Stimulated activated CD8-positive, alpha-beta memory T cell treated with anti-CD3 and anti-CD28 coated beads, Interleukin-15, amount 100 ng/mL, for 24 hours (primary cell): ENCODE measurements around the gene KRTAP29-1.
"Not testable (repeated sequence)": the region's sequence is repeated elsewhere in the genome, so short reads cannot be mapped to it uniquely, and the experiment has no call there.

ENCODE experiments used
- DNase-seq: peaks from one replicate; pipeline ENCODE4 v3.0.0-alpha.2; 2020; ENCODE audit warnings: low read depth

The KRTAP29-1 gene, protein sequence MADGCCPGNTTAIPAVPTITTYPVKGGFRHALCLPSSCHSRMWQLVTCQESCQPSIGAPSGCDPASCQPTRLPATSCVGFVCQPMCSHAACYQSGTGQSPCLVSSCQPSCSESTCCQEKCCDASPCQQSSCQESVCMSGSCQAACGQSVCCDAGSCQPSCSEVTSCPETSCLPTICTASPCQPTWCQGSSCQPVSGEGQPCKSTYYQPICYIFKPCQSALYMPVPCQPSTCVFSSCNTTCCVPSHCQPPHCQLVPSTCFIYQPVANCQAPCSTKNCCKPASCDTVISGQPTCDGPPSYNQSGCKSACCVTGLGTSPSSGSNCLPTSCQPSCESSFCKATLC

DNA sequence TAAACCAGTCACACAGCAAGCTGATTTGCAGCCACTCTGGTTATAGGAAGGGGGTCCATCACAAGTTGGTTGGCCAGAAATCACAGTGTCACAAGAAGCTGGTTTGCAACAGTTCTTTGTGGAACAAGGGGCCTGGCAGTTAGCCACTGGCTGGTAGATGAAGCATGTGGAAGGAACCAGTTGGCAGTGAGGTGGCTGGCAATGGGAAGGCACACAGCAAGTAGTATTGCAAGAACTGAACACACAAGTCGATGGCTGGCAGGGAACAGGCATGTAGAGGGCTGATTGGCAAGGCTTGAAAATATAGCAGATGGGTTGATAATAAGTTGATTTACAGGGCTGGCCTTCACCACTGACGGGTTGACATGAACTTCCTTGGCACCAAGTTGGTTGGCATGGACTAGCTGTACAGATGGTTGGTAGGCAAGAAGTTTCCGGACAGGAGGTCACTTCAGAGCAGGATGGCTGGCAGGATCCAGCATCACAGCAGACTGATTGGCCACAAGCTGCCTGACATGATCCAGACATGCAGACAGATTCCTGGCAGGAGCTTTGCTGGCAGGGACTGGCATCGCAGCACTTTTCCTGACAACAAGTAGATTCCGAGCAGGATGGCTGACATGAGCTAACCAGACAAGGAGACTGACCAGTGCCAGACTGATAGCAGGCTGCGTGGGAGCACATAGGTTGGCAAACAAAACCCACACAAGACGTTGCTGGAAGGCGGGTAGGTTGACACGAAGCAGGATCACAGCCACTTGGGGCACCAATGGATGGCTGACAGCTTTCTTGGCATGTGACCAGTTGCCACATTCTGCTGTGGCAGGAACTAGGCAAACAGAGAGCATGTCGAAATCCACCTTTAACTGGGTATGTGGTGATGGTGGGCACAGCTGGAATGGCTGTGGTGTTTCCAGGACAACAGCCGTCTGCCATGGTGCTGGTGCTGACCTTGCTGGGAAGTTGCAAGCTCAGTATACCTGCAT lies at the start of gene KRTAP29-1:
TSS of gene KRTAP29-1 (minus strand) at position 936 of the 986 bp plus-strand sequence. CDS start at position 936, 0 bp downstream.
- no peak for DNase-seq

DNA sequence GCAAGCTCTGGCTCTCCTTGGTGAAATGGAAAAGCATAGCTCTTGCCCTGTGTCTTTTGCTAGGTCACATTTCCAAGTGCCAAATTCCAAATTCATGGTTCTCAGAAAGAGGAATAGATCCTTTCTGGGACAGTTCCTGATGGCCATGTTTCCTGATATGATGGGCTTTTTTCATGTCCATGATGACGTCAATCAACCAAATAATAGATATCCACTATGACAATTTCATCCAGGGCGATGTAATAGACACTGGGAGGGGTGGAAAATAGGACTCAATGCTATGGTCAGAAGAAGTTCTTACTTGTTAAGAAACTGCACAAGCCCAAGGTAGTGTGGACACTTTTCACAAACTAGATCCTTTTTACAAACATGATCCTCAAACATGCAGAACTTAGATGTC lies 48.5 kb upstream of the KRTAP29-1 start:
- DNase-seq = no peak

DNA sequence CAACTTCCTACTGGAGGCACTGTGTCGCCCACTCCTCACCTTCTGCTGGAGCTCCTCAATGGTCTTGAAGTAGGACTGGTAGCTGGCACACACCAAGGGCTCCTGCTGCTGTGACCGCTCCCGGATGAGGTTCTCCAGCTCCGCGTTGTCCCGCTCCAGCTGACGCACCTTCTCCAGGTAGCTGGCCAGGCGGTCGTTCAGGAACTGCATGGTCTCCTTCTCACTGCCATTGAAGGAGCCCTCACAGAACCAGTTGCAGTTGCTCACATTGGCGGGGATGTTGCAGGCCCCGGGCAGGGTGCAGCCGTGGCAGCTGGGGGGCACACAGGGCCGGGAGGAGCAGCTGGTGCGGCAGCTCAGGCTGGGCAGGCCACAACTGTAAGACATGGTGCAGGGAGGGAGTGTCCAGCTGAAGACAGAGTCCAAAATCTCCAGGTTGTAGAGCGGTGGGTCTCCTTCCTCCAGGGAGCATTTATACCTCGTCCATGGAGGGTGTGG lies 47.8 kb upstream of the KRTAP29-1 start, which contains the start of gene KRT33A:
TSS of gene KRT33A (minus strand) at position 448 of the 498 bp plus-strand sequence. CDS start at position 387, 61 bp downstream.
- DNase-seq = not testable (repeated sequence)

DNA sequence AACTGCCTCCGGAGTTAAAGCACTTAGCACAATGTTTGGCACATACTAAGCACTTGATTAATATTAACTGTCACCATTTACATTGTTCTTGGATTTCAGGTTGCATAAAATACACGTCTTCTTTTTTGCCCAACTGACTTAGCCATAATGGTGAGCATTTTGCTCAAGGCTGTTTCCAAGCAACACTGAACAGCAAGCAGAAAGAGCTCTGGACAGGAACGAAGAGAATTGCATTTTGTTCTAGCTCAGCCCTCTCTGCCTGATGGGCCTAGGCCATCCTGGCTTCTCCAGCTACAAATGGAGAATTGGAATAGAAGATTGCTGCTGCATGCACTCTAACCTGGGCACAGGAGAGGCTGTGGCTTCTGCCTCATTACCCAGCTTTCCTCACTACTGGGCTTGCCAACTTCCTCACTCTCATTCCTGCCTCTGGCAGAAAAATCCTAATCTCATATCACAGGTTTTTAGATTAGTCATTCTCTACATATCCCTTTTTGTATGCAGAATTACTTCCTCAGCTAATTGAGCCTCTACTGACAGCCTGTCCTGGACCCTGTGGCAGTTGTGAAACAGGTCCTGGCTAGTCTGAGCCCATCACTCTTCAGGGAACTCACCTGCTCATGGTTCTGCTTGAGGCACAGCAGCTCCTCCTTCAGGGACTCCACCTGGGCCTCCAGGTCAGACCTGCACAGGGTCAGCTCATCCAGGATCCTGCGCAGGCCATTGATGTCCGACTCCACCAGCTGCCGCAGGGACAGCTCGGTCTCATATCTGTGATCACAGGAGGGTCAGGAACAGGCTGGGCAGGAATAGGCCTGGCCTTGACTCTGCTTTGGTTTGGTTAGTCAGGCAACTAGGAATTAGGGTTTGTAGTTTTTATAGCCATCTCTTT lies 45.5 kb upstream of the KRTAP29-1 start:
- no peak for DNase-seq

DNA sequence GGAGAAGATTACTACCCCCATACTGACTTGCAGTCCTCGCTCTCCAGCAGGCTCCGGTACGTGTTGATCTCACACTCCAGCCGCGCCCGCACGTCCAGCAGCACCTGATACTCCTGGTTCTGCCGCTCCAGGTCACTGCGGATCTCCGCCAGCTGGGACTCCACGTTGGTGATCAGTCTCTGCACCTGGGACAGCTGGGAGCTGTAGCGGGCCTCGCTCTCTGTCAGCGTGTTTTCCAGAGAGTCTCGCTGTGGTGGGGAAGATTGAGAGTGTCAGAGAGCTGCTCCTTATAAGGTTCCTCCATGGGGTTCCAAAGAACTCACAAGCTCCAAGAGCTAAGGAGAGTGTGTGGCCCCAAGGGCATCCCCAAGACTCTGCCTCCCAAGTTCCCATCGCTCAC lies 43.8 kb upstream of the KRTAP29-1 start:
- not testable (repeated sequence) for DNase-seq

DNA sequence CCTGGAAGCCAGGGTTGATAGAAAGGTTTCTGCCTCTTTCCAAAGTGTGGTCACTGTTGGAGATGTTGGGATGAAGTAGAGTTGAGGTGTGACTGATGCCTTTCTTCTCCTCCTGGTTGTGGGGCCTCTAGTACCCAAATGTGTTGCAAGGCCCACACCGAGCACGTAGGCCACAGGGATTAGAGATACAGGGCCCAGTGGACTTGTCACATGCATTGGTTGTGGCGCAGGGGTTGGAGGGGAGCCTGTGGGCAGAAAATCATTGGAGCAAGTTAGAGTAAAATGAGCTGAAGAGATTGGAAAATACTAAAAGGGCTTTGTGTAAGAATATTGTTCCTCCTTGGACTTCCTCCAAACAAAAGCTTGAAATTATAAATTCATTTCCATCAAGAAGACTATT lies 43.3 kb upstream of the KRTAP29-1 start:
- no peak for DNase-seq

DNA sequence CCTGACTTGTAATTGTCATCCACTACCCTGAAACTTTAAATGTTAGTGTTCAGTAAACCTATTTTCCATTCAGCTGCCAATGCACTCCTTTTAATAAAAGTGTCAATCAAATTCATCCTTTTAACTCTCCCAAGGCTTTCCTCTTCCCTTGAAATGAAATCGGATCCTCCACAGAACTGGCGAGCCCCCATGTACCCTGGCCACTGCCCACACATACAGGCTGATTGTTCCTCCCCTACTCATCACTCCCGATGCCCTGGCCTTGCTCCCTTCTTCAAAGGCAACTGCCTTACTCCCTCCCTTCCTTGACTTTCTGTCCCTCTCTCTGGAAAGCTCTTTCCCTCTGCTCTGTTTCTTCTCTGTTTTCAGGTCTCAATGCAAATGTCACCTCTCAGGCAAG lies 40.4 kb upstream of the KRTAP29-1 start:
- no peak for DNase-seq

DNA sequence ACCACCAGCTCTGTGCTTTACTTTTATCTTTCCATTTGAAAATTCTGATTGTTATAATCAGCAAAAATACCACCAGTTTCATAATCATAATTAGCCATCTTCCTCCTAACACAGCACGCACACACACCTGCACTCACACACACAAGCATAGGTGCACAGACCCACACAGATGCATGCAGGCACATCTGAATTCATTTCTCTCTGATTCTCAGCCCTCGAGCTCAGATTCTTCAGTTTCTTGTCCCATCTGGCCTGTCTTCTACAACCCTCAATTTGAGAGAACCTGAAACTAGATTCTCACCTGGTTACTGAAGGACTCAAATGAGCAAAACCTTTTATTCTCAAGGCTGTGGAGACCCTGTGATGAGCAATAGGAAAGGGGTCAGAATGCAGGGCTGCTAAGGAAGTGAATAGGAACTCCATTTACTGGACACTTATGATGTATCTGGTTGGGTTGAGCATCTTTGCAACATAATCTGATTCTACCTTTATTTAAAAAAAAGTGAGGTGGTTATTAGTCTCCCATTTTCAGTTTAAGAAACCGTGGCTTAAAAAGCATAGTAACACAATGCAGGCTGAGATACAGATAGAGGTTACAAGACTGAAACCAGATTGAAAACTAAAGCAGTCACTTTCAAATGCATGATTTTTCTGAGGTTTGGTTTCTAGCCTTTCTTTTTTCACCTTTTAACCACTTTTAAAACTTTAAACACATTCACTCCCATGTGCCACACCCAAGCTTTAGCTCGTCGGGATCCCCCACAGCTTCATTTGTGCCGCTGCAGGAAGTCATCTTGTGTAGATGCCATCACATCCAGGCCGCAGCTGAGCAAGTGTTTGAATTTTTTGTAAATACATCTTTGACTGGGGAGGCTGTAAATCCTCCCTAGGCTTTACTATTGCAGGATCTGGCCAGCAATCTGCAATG lies 38.5 kb upstream of the KRTAP29-1 start:
- DNase-seq = no peak

DNA sequence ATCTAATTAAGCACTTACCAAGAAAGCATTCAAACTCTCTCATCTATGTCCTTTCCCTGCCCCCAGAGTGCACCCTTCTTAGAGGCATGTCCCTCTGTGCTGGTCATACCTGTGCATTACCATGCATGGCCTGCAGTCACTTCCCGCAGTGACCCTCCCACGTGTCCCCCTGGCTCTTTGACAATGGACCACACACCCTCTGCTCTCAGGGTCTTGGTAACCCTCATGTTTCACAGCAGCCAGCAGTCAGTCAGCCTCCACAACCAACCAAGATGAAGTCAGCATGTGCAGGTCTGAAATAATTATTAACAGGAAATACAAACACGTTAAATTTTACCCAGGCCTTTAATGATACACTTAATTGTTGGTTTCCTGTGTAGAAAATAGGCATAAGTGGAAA lies 37.8 kb upstream of the KRTAP29-1 start:
- DNase-seq = no peak

DNA sequence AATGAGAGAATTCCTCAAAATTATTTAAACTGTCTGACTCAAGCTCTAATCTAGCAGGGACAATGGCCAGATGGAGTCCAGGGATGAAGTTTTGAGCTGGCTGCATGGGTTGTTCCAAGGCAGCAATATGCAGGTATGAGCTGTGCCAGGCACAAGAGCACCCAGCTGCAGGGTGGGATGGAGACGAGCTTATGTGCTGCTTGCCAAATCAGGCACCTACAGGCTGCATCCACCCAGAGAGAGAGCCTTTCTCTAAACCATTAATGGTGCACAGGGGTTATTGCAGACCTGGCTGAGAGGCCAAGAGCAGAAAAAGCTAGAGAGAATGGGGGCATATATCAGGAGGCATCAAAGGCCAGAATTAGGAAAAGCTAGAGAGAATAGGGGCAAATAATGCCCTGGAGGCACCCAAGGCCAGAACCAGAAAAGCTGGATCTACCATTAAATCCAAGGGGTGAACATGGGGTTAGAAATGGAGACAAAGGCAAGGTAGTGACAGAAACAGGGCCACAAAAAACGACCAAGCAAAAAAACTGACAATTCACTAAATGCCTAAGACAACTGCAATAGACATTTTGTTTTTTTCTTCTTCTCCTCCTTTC lies 37.0 kb upstream of the KRTAP29-1 start:
- no peak for DNase-seq

DNA sequence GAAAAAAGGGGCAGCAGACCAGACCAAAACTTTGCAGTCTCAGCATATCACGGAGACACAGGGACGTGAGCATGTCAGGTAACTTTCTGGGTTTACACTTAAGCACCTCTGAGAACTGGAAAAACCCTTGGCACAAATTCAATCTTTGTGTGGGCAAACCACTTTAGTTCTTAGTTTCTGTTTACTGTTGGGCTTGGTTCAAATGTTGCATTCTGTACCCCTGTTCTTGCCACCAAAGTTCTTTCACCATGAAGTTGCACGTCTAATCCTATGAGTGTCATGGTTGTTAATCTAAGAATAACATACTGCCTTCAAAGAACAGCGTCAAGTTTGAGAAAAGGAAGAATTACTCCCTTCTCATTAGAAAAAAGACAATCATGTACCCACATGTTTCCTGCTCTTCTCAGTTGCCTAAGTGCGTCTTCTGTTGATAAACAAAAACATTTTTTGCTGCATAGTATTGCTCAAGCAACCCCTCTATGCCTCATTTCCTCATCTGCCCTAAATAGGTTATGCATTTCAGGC lies 36.4 kb upstream of the KRTAP29-1 start:
- DNase-seq = no peak

DNA sequence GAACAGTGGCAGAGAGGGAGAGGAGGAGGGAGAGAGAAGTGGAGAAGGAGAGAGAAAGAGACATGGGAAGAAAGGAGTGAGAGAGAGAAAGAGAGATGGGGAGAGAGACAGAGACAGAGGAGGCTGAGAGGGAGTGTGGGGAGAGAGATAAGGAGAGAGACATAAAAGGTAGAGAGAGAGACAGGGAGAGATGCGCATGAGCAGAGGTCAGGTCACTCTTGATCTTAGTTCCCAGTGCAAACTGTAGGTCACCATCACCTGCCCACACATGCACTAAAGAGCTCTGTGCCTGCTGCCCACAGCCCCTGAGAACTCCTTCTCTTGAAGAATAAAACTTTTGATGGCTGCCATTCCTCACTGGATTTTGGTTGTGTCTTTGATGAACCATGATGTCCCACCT lies 33.1 kb upstream of the KRTAP29-1 start:
- DNase-seq = no peak

DNA sequence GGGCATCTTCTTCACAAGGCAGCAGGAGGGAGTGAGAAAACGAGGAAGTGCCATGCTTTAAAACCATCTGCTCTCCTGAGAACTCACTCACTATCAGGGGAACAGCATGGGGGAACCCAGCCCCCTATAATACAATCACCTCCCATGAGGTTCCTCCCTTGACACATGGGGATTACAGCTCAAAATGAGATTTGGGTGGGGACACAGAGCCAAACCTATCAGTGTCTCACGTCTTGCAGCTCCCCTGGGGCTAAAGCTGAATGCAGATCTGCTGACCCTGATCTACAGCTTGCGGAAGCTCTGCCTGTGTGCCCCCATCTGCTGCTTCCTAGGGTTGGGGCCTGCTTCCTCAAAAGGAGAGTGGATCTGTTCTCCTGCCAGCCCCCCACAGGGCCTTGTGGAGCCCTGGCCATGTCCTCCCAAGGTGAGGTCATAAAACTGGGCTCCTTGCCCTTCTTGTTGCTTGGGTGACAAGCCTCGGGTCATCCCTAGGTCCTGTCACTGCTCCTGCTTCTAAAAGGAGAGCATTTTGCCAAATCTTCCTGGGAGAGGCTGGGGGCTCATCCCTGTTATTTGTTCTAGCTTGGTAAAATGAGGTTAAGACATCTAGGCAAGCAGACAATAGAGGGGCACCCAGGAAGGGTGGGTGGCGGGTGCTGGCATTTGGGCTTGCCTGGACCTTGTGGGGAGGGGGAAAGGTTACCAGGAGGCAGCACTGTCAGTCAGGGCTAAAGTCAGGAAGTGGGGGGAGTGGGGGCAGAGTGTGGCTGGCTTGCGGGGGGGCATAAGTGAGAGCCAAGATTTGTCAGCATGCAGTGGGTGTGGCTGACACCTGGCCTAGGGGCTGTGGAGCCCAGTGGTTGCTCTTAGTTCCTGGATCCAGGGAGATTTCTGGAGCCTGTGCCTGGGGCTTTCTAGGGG lies 32.0 kb upstream of the KRTAP29-1 start:
- DNase-seq = no peak

DNA sequence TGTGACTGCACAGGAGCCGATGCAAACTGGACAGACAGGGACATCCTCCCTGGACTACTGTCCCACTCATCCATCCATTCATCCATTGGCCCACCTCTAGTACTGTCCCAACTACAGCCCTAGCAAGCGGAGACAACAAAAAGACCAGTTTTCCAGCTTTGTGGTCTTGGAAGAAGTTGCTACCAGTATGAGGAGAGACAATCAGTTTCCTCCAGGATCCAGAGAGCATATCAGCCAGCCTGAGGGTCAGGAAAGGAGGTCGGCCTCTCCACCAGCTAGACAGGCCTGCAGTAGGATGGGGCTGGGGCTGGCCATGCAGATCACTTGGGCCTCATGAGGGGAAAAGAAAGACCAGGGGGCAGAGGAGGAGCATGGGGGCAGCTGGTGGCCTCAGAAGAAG lies 31.2 kb upstream of the KRTAP29-1 start:
- DNase-seq = no peak

DNA sequence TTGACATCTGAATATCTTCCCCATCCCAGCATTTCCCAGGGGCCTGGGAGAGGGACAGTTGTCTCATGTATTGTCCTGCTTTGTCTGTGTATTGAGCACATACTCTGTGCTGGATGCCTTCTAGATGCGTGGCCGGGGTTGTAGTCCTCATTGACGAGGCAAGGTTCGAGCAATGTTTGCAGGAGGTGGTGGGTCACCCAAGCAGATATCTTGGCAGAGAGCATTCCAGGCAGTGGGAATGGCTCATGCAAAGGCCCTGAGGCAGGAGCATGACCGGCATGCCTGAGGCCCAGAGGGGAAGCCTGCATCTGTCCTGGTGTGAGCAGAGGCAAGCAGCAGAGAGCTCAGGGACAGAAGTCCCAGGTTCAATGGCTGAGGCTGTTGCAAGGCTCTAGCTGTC lies 30.4 kb upstream of the KRTAP29-1 start:
- DNase-seq = no peak

DNA sequence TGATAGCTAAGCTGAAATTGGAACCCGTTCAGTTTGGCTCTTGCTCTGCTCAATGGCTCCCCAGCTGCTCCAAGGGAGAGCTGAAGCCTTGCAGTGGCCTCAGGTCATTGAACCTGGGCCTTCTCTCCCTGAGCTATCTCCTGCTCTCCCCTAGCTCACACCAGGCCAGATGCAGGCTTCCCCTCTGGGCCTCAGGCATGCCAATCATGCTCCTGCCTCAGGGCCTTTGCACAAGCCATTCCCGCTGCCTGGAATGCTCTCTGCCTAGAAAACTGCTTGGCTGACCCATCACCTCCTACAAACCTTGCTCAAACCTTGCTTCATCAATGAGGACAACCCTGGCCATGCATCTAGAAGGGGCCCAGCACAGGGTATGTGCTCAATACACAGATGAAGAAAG lies 29.6 kb upstream of the KRTAP29-1 start:
- DNase-seq = no peak

DNA sequence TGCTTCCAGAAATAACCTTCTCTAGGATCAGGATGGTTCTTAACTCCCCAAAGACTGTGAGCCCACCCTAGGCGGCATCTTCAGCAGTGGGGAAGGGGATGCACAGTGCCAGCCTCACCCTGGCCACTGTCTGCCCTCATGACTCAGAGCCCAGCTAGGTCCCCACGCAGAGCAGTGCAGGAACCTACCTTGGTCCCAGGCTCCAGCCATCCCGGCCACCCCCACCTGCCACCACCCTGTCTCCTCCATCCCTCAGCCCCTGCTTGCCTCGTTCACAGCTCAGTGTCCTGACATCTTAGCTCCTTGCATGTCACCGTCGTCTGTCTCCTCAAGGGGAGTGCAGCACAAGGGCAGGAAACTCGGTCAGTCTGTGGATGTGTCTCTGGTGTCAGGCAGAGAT lies 29.0 kb upstream of the KRTAP29-1 start:
- no peak for DNase-seq

DNA sequence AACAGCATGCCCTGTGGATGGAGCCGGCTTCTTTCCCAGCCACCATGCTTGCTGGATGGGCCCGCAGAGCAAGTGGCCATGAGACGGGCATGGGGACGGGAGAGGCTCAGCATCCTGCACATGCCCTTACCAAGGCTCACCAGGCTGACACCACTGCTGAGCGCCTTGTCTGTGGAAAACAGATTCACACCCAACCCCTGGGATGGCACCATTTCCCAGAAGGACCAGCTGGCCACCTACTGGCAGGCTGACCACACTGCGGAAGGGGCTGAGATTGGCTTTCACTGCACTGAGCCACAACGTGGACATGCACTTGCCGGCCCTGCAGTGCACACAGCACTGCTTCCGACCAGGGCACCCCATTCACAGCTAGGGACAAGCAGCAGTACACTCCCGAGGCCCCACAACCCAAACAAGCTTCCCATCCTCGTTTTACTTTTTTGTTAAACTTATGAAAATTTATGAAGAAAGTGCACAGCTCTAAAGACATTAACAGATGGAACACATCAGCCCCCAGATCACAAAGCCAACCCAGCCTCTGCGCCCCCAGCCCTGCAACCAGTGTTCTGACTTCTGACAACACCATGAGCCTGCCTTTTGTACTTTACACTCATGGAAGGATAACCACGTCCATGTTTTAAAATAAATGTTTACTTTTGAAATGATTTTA lies 26.8 kb upstream of the KRTAP29-1 start:
- no peak for DNase-seq
